T1000 (cell line): ENCODE data around the gene IL1RAPL1.

Experiments used
- DNase-seq: peaks from one replicate; lab custom pipeline; 2025; ENCODE audit warnings: mixed read lengths; lab: John Stamatoyannopoulos, UW

Gene IL1RAPL1

GRCh38 chrX:29788991-29789699, 1201.9 kb downstream of the IL1RAPL1 start:
- no peak for DNase-seq

- no peak for DNase-seq
These were observed 1205.1 kb downstream of the IL1RAPL1 start for GRCh38 chrX:29792335-29792734.

GRCh38 chrX:29797156-29797555, 1209.9 kb downstream of the IL1RAPL1 start:
- DNase-seq, result no peak

GRCh38 chrX:29798469-29798868, 1211.2 kb downstream of the IL1RAPL1 start:
- DNase-seq, result no peak

- DNase-seq, result no peak
These were observed 1225.9 kb downstream of the IL1RAPL1 start for GRCh38 chrX:29813174-29813573.

GRCh38 chrX:29824176-29824906, 1237.1 kb downstream of the IL1RAPL1 start:
- DNase-seq, result no peak

- DNase-seq, result no peak
These were observed 1239.5 kb downstream of the IL1RAPL1 start for GRCh38 chrX:29826742-29827141.

GRCh38 chrX:29834311-29834710, 1247.1 kb downstream of the IL1RAPL1 start:
- no peak for DNase-seq

- no peak for DNase-seq
These were observed 1247.5 kb downstream of the IL1RAPL1 start for GRCh38 chrX:29834764-29835163.

GRCh38 chrX:29841750-29842149, 1254.5 kb downstream of the IL1RAPL1 start:
- DNase-seq, result peak; percentile 1

- no peak for DNase-seq
These were observed 1255.3 kb downstream of the IL1RAPL1 start for GRCh38 chrX:29842552-29842951.

- DNase-seq, result no peak
These were observed 1264.8 kb downstream of the IL1RAPL1 start for GRCh38 chrX:29851857-29852605.

GRCh38 chrX:29852767-29853166, 1265.5 kb downstream of the IL1RAPL1 start:
- DNase-seq, result no peak

- DNase-seq, result no peak
These were observed 1271.5 kb downstream of the IL1RAPL1 start for GRCh38 chrX:29858714-29859113.

- DNase-seq, result no peak
These were observed 1275.0 kb downstream of the IL1RAPL1 start for GRCh38 chrX:29862126-29862677.

GRCh38 chrX:29867971-29868370, 1280.7 kb downstream of the IL1RAPL1 start:
- DNase-seq, result no peak

GRCh38 chrX:29869837-29870236, 1282.6 kb downstream of the IL1RAPL1 start:
- DNase-seq, result no peak

GRCh38 chrX:29870608-29871007, 1283.4 kb downstream of the IL1RAPL1 start:
- DNase-seq, result no peak

GRCh38 chrX:29872831-29873230, 1285.6 kb downstream of the IL1RAPL1 start:
- no peak for DNase-seq

- DNase-seq, result no peak
These were observed 1289.5 kb downstream of the IL1RAPL1 start for GRCh38 chrX:29876733-29877132.

- no peak for DNase-seq
These were observed 1293.7 kb downstream of the IL1RAPL1 start for GRCh38 chrX:29880977-29881376.

- no peak for DNase-seq
These were observed 1302.8 kb downstream of the IL1RAPL1 start for GRCh38 chrX:29890004-29890403.
